Stomach (tissue), 4 donors: ENCODE data around the gene DHX57.

Experiments
- POLR2A ChIP-seq, 4 donors: fragments of 450-650 bp; IDR thresholded peaks; one replicate each; pipeline ENCODE4 v1.6.1; 2016; ENCODE audit warnings: antibody characterized with exemption in 4 of 4, control low read depth in 2 of 4, mild to moderate bottlenecking in 1 of 4, moderate library complexity in 1 of 4
- POLR2AphosphoS5 ChIP-seq, 3 donors: sonication (generic); formaldehyde crosslinking; IDR thresholded peaks; one replicate each; pipeline ENCODE4 v1.6.1; 2016; ENCODE audit warnings: antibody characterized with exemption in 3 of 3
- TF ChIP-seq, protein P1 (sequence below), 7 experiments: fragments of 450-650 bp in 4 of 7; fragments of 200-600 bp in 3 of 7; sonication (generic) in 3 of 7; IDR thresholded peaks; one replicate each; pipeline ENCODE4 v1.5.1; 2016 to 2019; ENCODE audit warnings: antibody characterized with exemption in 7 of 7, control low read depth in 2 of 7, mild to moderate bottlenecking in 1 of 7

DNA sequence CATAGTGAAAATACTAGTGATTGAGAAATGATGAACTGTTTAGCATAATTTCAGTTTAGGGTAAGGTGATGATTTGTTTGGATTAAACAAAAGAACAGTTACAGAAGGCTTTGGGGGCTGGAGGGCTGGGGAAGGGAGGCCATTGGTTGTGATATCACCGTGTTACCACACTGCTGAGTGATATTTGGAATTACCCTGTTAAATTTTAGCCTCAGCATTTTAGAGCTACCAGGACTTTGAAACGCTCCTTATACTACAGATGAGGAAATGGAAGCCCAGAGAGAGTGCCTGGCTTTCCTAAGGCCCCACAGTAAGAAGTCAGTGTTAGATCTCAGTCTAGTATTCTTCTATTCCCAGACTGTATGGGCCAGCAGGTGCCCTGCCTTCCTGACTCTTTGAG lies 29.5 kb upstream of the DHX57 start:
- TF ChIP-seq, protein P1, sequence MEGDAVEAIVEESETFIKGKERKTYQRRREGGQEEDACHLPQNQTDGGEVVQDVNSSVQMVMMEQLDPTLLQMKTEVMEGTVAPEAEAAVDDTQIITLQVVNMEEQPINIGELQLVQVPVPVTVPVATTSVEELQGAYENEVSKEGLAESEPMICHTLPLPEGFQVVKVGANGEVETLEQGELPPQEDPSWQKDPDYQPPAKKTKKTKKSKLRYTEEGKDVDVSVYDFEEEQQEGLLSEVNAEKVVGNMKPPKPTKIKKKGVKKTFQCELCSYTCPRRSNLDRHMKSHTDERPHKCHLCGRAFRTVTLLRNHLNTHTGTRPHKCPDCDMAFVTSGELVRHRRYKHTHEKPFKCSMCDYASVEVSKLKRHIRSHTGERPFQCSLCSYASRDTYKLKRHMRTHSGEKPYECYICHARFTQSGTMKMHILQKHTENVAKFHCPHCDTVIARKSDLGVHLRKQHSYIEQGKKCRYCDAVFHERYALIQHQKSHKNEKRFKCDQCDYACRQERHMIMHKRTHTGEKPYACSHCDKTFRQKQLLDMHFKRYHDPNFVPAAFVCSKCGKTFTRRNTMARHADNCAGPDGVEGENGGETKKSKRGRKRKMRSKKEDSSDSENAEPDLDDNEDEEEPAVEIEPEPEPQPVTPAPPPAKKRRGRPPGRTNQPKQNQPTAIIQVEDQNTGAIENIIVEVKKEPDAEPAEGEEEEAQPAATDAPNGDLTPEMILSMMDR (IDR thresholded peaks at IDR 0.05): no peak
- TF ChIP-seq POLR2AphosphoS5 (IDR thresholded peaks at IDR 0.05) (no peak), POLR2A (IDR thresholded peaks at IDR 0.05) (no peak)
